Sigmoid colon (tissue), 4 donors: ENCODE measurements around the gene PCGF1.

ENCODE experiments used
- EP300 ChIP-seq, 4 donors: sonication (generic); formaldehyde crosslinking; IDR thresholded peaks; one replicate each; pipeline ENCODE4 v1.6.1; 2017; ENCODE audit warnings: antibody characterized with exemption in 4 of 4
- POLR2A ChIP-seq, 2 donors: fragments of 450-650 bp; IDR thresholded peaks; one replicate each; pipeline ENCODE4 v1.6.1; 2016; ENCODE audit warnings: antibody characterized with exemption in 2 of 2, mild to moderate bottlenecking in 2 of 2, moderate library complexity in 2 of 2
- TF ChIP-seq, protein P1 (sequence below), 4 experiments: fragments of 450-650 bp in 3 of 4; fragments of 200-600 bp in 1 of 4; IDR thresholded peaks; one replicate each; pipeline ENCODE4 v1.5.1; 2016 to 2019; ENCODE audit warnings: antibody characterized with exemption in 4 of 4, mild to moderate bottlenecking in 3 of 4, moderate library complexity in 2 of 4

DNA sequence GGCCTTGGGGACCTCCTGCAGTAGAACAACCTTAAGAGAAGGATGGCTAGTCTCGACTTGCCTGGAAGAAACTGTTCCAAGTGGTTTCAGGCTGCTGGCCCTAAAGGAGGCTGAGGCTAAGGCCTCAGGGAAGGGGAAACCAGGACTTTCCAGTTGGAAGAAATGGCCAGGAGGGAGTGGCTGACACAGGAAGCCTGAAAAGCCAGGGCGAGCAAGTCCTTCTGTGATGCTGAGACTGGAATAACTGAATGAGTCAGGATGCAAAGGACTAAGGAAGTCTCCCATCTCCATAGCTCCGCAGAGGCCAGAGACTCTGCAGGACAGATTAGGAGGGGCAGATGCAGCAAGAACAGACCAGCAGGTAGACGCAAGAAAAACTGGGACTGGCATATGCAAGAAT lies 29.6 kb upstream of the PCGF1 start:
- TF ChIP-seq, protein P1, sequence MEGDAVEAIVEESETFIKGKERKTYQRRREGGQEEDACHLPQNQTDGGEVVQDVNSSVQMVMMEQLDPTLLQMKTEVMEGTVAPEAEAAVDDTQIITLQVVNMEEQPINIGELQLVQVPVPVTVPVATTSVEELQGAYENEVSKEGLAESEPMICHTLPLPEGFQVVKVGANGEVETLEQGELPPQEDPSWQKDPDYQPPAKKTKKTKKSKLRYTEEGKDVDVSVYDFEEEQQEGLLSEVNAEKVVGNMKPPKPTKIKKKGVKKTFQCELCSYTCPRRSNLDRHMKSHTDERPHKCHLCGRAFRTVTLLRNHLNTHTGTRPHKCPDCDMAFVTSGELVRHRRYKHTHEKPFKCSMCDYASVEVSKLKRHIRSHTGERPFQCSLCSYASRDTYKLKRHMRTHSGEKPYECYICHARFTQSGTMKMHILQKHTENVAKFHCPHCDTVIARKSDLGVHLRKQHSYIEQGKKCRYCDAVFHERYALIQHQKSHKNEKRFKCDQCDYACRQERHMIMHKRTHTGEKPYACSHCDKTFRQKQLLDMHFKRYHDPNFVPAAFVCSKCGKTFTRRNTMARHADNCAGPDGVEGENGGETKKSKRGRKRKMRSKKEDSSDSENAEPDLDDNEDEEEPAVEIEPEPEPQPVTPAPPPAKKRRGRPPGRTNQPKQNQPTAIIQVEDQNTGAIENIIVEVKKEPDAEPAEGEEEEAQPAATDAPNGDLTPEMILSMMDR (IDR thresholded peaks at IDR 0.05) = no peak
- TF ChIP-seq POLR2A (IDR thresholded peaks at IDR 0.05) (no peak), EP300 (IDR thresholded peaks at IDR 0.05) (no peak)
